GM21723 (cell line): ENCODE results near the gene LRP10.

Source experiments
- ATAC-seq: cut with Tn5 transposase; IDR thresholded peaks from one replicate; pipeline ENCODE4 v1.9.1; 2021; ENCODE audit warnings: mild to moderate bottlenecking, moderate library complexity; ENCODE audit not compliant: unreplicated experiment

LRP10 gene

GRCh38 chr14:22884738-22885523, 13.4 kb downstream of the LRP10 start:
- no peak for ATAC-seq

GRCh38 chr14:22885975-22886374, 14.4 kb downstream of the LRP10 start:
- no peak for ATAC-seq

GRCh38 chr14:22886500-22887259, 15.1 kb downstream of the LRP10 start:
- peak; percentile 64 for ATAC-seq

GRCh38 chr14:22887260-22887989, 15.9 kb downstream of the LRP10 start:
- peak; percentile 46 for ATAC-seq

- ATAC-seq = peak; percentile 53
Observed at GRCh38 chr14:22887990-22888378, 16.4 kb downstream of the LRP10 start.

GRCh38 chr14:22888662-22889061, 17.1 kb downstream of the LRP10 start:
- no peak for ATAC-seq

- ATAC-seq = no peak
Observed at GRCh38 chr14:22890416-22890815, 18.9 kb downstream of the LRP10 start.

- ATAC-seq = no peak
Observed at GRCh38 chr14:22892488-22892887, 20.9 kb downstream of the LRP10 start.

- no peak for ATAC-seq
Observed at GRCh38 chr14:22893706-22894105, 22.2 kb downstream of the LRP10 start.

- no peak for ATAC-seq
Observed at GRCh38 chr14:22895402-22895801, 23.9 kb downstream of the LRP10 start.

GRCh38 chr14:22896356-22896755, 24.8 kb downstream of the LRP10 start:
- ATAC-seq = no peak

- no peak for ATAC-seq
Observed at GRCh38 chr14:22896760-22897159, 25.2 kb downstream of the LRP10 start.

GRCh38 chr14:22897357-22897756, 25.8 kb downstream of the LRP10 start:
- no peak for ATAC-seq

- no peak for ATAC-seq
Observed at GRCh38 chr14:22898302-22899090, 27.0 kb downstream of the LRP10 start.

- ATAC-seq = no peak
Observed at GRCh38 chr14:22900081-22900799, 28.7 kb downstream of the LRP10 start.

- ATAC-seq = no peak
Observed at GRCh38 chr14:22901799-22902198, 30.3 kb downstream of the LRP10 start.

GRCh38 chr14:22903742-22904087, 32.2 kb downstream of the LRP10 start:
- ATAC-seq = no peak

- no peak for ATAC-seq
Observed at GRCh38 chr14:22905627-22906026, 34.1 kb downstream of the LRP10 start.

- no peak for ATAC-seq
Observed at GRCh38 chr14:22906073-22906472, 34.5 kb downstream of the LRP10 start.

GRCh38 chr14:22907429-22907828, 35.9 kb downstream of the LRP10 start:
- ATAC-seq = no peak
